HepG2 (cell line): ENCODE data around the gene TNFRSF25. TPM values are rescaled to one million over a fixed set of nuclear protein-coding genes. Genes with fewer than 3 reads are reported as not detected.
"Not testable (repeated sequence)": the region's sequence is repeated elsewhere in the genome, so short reads cannot be mapped to it uniquely, and the experiment has no call there.

Experiments used
- FOXP4 ChIP-seq: sonication (generic); formaldehyde crosslinking; IDR thresholded peaks from 2 replicates; pipeline ENCODE4 v1.4.0; 2020; ENCODE audit warnings: missing genetic modification reagents
- GATAD2A ChIP-seq: IDR thresholded peaks from 2 replicates; pipeline ENCODE4 v1.6.1; 2016
- HNF4G ChIP-seq, 2 experiments: sonication (generic) in 1 of 2; formaldehyde crosslinking in 1 of 2; IDR thresholded peaks; 2 replicates each; pipeline versions ENCODE4 v1.4.0 to v1.6.1; 2011 to 2020; ENCODE audit warnings: borderline replicate concordance in 2 of 2, low read depth in 2 of 2, mild to moderate bottlenecking in 2 of 2, low read length in 1 of 2, missing genetic modification reagents in 1 of 2, moderate library complexity in 1 of 2
- KDM6A ChIP-seq: IDR thresholded peaks from 2 replicates; pipeline ENCODE4 v1.6.1; 2016; ENCODE audit warnings: low read depth
- RARA ChIP-seq: IDR thresholded peaks from 2 replicates; pipeline ENCODE4 v1.6.1; 2016; ENCODE audit warnings: missing genetic modification reagents, missing compliant biosample characterization
- SP5 ChIP-seq: IDR thresholded peaks from 2 replicates; pipeline ENCODE4 v1.6.1; 2016; ENCODE audit warnings: low read depth, borderline replicate concordance
- SSRP1 ChIP-seq: IDR thresholded peaks from 2 replicates; pipeline ENCODE4 v1.6.1; 2016; ENCODE audit warnings: control low read depth
- TGIF2 ChIP-seq: IDR thresholded peaks from 2 replicates; pipeline ENCODE4 v1.6.1; 2016; ENCODE audit warnings: control low read depth, missing compliant biosample characterization
- ZNF263 ChIP-seq: sonication (generic); formaldehyde crosslinking; IDR thresholded peaks from 2 replicates; pipeline ENCODE4 v1.4.0; 2020; ENCODE audit warnings: missing genetic modification reagents
- ZNF296 ChIP-seq: sonication (generic); formaldehyde crosslinking; conservative IDR thresholded peaks from 2 replicates; pipeline ENCODE4 v1.5.0; 2020; ENCODE audit warnings: mild to moderate bottlenecking, missing genetic modification reagents
- ZNF790 ChIP-seq: sonication (generic); formaldehyde crosslinking; IDR thresholded peaks from 2 replicates; pipeline ENCODE4 v1.8.0; 2022; ENCODE audit warnings: missing genetic modification reagents, mild to moderate bottlenecking, borderline replicate concordance
- polyA plus RNA-seq, 8 experiments: library from polyadenylated mRNA; depleted of rRNA in 3 of 8; stranded (reverse) in 7 of 8; unstranded in 1 of 8; fragments of >200 nt; fragmentation: Illumina TruSeq in 4 of 8; extraction: Trizol in 4 of 8; gene quantifications; 2 replicates each; pipeline versions ENCODE4 v1.2.1 to v1.2.3, GENCODE V29; 2011 to 2016; ENCODE audit warnings: low read depth in 4 of 8, missing spikeins in 1 of 8, mixed read lengths in 1 of 8; ENCODE audit not compliant: insufficient read depth in 1 of 8
- total RNA-seq, 5 experiments: library from RNA; depleted of rRNA; stranded (reverse); fragments of >200 nt; fragmentation: Illumina TruSeq; extraction: Trizol; gene quantifications; 2 replicates each; pipeline ENCODE4 v1.2.3, GENCODE V29; 2016; ENCODE audit warnings: low read depth in 1 of 5
- TF ChIP-seq, protein P1 (sequence below): sonication (generic); formaldehyde crosslinking; IDR thresholded peaks from 2 replicates; pipeline ENCODE4 v1.8.0; 2022; ENCODE audit warnings: missing genetic modification reagents, mild to moderate bottlenecking, moderate library complexity, borderline replicate concordance

The TNFRSF25 gene
- total and polyA plus RNA-seq, 2 of the 13 experiments (the other 11 are each of a cell fraction or from before 2014, with no cell fraction given), result 1.4 to 1.5 TPM

DNA sequence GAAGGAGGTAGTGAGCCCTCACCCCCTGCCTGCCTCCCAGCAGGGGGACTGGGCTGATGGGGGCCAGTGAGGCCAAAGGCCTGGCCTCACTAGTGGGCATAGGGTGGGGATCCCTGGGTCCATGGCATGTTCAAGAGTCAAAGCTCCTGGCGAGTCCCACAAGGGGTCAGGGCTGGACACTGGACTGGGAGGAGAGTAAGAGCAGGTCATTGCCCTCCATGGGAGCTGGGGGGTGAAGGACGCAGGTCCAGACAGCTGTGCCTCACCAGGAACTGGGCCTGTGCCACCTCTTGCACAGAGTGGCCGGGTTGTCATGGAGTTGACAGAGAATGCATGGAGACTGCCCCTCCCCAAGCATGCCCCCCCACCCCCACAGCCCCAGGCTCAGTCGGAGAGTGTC, 20.0 kb downstream of the TNFRSF25 start (continued):
- TF ChIP-seq, protein P1, sequence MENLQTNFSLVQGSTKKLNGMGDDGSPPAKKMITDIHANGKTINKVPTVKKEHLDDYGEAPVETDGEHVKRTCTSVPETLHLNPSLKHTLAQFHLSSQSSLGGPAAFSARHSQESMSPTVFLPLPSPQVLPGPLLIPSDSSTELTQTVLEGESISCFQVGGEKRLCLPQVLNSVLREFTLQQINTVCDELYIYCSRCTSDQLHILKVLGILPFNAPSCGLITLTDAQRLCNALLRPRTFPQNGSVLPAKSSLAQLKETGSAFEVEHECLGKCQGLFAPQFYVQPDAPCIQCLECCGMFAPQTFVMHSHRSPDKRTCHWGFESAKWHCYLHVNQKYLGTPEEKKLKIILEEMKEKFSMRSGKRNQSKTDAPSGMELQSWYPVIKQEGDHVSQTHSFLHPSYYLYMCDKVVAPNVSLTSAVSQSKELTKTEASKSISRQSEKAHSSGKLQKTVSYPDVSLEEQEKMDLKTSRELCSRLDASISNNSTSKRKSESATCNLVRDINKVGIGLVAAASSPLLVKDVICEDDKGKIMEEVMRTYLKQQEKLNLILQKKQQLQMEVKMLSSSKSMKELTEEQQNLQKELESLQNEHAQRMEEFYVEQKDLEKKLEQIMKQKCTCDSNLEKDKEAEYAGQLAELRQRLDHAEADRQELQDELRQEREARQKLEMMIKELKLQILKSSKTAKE (CRISPR knock-in tag), result peak; percentile 73
- TF ChIP-seq KDM6A (0 out of 2 replicates have a peak, but pooled peaks have one; percentile 37), GATAD2A (CRISPR knock-in tag) (peak; percentile 55), TGIF2 (CRISPR knock-in tag) (peak; percentile 80), ZNF790 (CRISPR knock-in tag) (peak; percentile 31; the same call in 1 of the 2 replicates), HNF4G (IDR thresholded peaks at IDR 0.05; ENCODE audit: borderline replicate concordance, low read depth, low read length) (peak; percentile 18; the same call in 1 of the 2 replicates), ZNF296 (peak; percentile 28; the same call in 1 of the 2 replicates), FOXP4 (CRISPR knock-in tag) (peak; percentile 42; the same call in 1 of the 2 replicates), RARA (peak; percentile 90), ZNF263 (0 out of 2 replicates have a peak, but pooled peaks have one; percentile 34), SSRP1 (CRISPR knock-in tag) (0 out of 2 replicates have a peak, but pooled peaks have one; percentile 45), SP5 (CRISPR knock-in tag) (peak; percentile 81; the same call in 1 of the 2 replicates)
- not testable (repeated sequence) for TF ChIP-seq HNF4G (CRISPR knock-in tag; IDR thresholded peaks at IDR 0.05; ENCODE audit: borderline replicate concordance, low read depth)
